Measurements from ENCODE around the gene PNN. TPM values are rescaled to one million over a fixed set of nuclear protein-coding genes. Genes with fewer than 3 reads are reported as not detected.
A peak's percentile ranks its signal among the peaks of the same experiment; 100 is the strongest.
"Not testable (repeated sequence)": the region's sequence is repeated elsewhere in the genome, so short reads cannot be mapped to it uniquely, and the experiment has no call there.

PNN gene
- total and polyA plus RNA-seq, 10 of the 15 experiments (the other 5 are each of a cell fraction or from before 2014, with no cell fraction given): 44.2 to 166 (median 91.0) TPM

GRCh38 chr14:39182770-39183684 lies 8.0 kb downstream of the PNN start:
- intact Hi-C loops (cut with micrococcal nuclease; ENCODE audit: unreplicated experiment) (no loop called here), in situ Hi-C loops (cut with MboI) (no loop called here)
- ChIA-PET SMC1A (ENCODE audit: uncharacterized antibody, unreplicated experiment) (no interaction called here), POLR2A (interaction anchor here (0.8 kb wide), 1 partner anchor 13 kb away, joined by 3 read pairs; the partner anchor contains the start of gene TRAPPC6B), RAD21 (ENCODE audit: unreplicated experiment) (no interaction called here), CTCF (interaction anchor here (0.6 to 1.0 kb wide), 2 partner anchors 10 to 199 kb away, joined by 3 to 4 read pairs; no protein-coding TSS in a partner anchor)
- no peaks in the 10 kb centered on the region for H3K4me1 ChIP-seq (ENCODE audit: control insufficient read depth, insufficient read depth, low read length)
- ATAC-seq: peak; percentile 6; the same call in 1 of the 3 replicates
- no peaks in the 10 kb centered on the region for H3K27me3 ChIP-seq (replicated peaks in 1 of 2; ENCODE audit: control insufficient read depth in 2 of 2, insufficient read depth in 2 of 2, low read length in 1 of 2)
- DNase-seq (ENCODE audit: low read depth, low spot score): no peak
- no peaks in the 10 kb centered on the region for H4K20me1 ChIP-seq (ENCODE audit: control insufficient read depth, insufficient read depth)
- no peak overlapping the region for H3K27ac ChIP-seq (ENCODE audit: control insufficient read depth, insufficient read depth)
- H2AFZ ChIP-seq (ENCODE audit: control insufficient read depth, low read depth, low read length): no peak overlapping the region
- no TSS peak for BruUV-seq (replicated peaks)
- H3K4me3 ChIP-seq: no peak overlapping the region
- WGBS (ENCODE audit: insufficient coverage, insufficient replicate concordance, low lambda C conversion rate, missing lambda C conversion rate): 95% methylated on average over 1 of the region's 1 CpG
- peaks cover 10 to 38% of the 10 kb centered on the region in 2 experiments for H3K36me3 ChIP-seq (ENCODE audit: control insufficient read depth in 2 of 2, insufficient read depth in 2 of 2, low read length in 1 of 2)
- peaks cover 7% of the 10 kb centered on the region for H3K79me2 ChIP-seq (ENCODE audit: control insufficient read depth, insufficient read depth, low read length)
- TF ChIP-seq RAD51 (IDR thresholded peaks at IDR 0.05) (no peak), ELK1 (IDR thresholded peaks at IDR 0.05; ENCODE audit: low read depth, low read length) (no peak), POLR2AphosphoS5 (IDR thresholded peaks at IDR 0.05; ENCODE audit: low read length) (peak; percentile 53; the same call in 1 of the 2 replicates), PML (IDR thresholded peaks at IDR 0.05; ENCODE audit: low read length) (peak; percentile 30; the same call in 1 of the 2 replicates)
- no peak for FAIRE-seq
- no peaks in the 10 kb centered on the region for H3K9me3 ChIP-seq (replicated peaks; ENCODE audit: control insufficient read depth, insufficient read depth, low read length)
- H3K4me2 ChIP-seq (ENCODE audit: control insufficient read depth, insufficient read depth): no peak overlapping the region
- H3K9ac ChIP-seq (ENCODE audit: control insufficient read depth, insufficient read depth, low read length): no peak overlapping the region

- CTCF ChIA-PET: interaction anchor here (0.6 kb wide), 1 partner anchor 198 kb away, joined by 4 read pairs; no protein-coding TSS in a partner anchor
- H3K9ac ChIP-seq (ENCODE audit: control insufficient read depth, insufficient read depth, low read length); H3K9me3 ChIP-seq (replicated peaks; ENCODE audit: control insufficient read depth, insufficient read depth, low read length); H4K20me1 ChIP-seq (ENCODE audit: control insufficient read depth, insufficient read depth); FAIRE-seq; ATAC-seq; H3K4me3 ChIP-seq; RAD21 ChIA-PET (ENCODE audit: unreplicated experiment); in situ Hi-C loops (cut with MboI); H3K27me3 ChIP-seq (replicated peaks in 1 of 2; ENCODE audit: control insufficient read depth in 2 of 2, insufficient read depth in 2 of 2, low read length in 1 of 2); H2AFZ ChIP-seq (ENCODE audit: control insufficient read depth, low read depth, low read length); SMC1A ChIA-PET (ENCODE audit: uncharacterized antibody, unreplicated experiment); DNase-seq (ENCODE audit: low read depth, low spot score); H3K27ac ChIP-seq (ENCODE audit: control insufficient read depth, insufficient read depth); H3K79me2 ChIP-seq (ENCODE audit: control insufficient read depth, insufficient read depth, low read length); BruUV-seq (replicated peaks); H3K4me1 ChIP-seq (ENCODE audit: control insufficient read depth, insufficient read depth, low read length); H3K4me2 ChIP-seq (ENCODE audit: control insufficient read depth, insufficient read depth); intact Hi-C loops (cut with micrococcal nuclease; ENCODE audit: unreplicated experiment): not testable (repeated sequence)
- 100% methylated on average over 4 of the region's 5 CpGs for WGBS (ENCODE audit: insufficient coverage, insufficient replicate concordance, low lambda C conversion rate, missing lambda C conversion rate)
- peaks cover 8 to 37% of the 10 kb centered on the region in 2 experiments for H3K36me3 ChIP-seq (ENCODE audit: control insufficient read depth in 2 of 2, insufficient read depth in 2 of 2, low read length in 1 of 2)
- POLR2A ChIA-PET: interaction anchor here (0.8 kb wide), 1 partner anchor 13 kb away, joined by 3 read pairs; the partner anchor contains the start of gene TRAPPC6B
These were observed 8.6 kb downstream of the PNN start for GRCh38 chr14:39183685-39184003.

Measured in GM12878 (cell line).